Fibroblast of pulmonary artery (primary cell): ENCODE measurements around the gene ATXN1.

Experiments
- DNase-seq: peaks from one replicate; pipeline ENCODE4 v3.0.0-alpha.2; 2010; ENCODE audit warnings: low read depth
- H3K4me3 ChIP-seq: replicated peaks from 2 replicates; pipeline ENCODE4 v1.5.1; 2011; ENCODE audit warnings: low read depth, mild to moderate bottlenecking, control low read depth, low read length, moderate library complexity
- TF ChIP-seq, protein P1 (sequence below): IDR thresholded peaks from 2 replicates; pipeline ENCODE4 v1.5.1; 2011; ENCODE audit warnings: mild to moderate bottlenecking, control low read depth, low read length, inconsistent platforms; ENCODE audit errors: missing control alignments

The ATXN1 gene

DNA sequence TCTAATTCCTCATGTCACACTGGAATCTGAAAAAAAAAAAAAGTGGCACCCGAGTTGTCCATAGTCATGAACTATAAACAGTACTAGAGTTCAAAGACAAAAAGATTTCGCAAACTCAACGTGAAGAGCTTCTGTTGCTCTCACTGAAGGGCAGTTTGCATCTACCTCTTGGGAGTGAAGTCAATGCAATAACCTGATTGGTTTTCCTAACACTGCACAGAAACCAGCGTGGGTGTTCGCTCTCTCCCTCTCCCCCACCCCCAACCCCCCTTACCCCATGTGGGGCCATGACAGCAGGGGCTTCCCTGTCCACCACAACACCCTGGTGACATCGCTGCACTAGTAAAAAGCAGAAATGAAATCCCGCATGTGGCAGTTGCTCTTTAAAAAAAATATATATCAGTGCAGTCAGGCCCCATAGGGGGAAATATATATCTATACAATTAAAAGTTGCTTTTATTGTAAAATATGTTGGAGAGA, 456.0 kb downstream of the ATXN1 start:
- DNase-seq = no peak
- TF ChIP-seq, protein P1, sequence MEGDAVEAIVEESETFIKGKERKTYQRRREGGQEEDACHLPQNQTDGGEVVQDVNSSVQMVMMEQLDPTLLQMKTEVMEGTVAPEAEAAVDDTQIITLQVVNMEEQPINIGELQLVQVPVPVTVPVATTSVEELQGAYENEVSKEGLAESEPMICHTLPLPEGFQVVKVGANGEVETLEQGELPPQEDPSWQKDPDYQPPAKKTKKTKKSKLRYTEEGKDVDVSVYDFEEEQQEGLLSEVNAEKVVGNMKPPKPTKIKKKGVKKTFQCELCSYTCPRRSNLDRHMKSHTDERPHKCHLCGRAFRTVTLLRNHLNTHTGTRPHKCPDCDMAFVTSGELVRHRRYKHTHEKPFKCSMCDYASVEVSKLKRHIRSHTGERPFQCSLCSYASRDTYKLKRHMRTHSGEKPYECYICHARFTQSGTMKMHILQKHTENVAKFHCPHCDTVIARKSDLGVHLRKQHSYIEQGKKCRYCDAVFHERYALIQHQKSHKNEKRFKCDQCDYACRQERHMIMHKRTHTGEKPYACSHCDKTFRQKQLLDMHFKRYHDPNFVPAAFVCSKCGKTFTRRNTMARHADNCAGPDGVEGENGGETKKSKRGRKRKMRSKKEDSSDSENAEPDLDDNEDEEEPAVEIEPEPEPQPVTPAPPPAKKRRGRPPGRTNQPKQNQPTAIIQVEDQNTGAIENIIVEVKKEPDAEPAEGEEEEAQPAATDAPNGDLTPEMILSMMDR = no peak
- no peak overlapping the region for H3K4me3 ChIP-seq

DNA sequence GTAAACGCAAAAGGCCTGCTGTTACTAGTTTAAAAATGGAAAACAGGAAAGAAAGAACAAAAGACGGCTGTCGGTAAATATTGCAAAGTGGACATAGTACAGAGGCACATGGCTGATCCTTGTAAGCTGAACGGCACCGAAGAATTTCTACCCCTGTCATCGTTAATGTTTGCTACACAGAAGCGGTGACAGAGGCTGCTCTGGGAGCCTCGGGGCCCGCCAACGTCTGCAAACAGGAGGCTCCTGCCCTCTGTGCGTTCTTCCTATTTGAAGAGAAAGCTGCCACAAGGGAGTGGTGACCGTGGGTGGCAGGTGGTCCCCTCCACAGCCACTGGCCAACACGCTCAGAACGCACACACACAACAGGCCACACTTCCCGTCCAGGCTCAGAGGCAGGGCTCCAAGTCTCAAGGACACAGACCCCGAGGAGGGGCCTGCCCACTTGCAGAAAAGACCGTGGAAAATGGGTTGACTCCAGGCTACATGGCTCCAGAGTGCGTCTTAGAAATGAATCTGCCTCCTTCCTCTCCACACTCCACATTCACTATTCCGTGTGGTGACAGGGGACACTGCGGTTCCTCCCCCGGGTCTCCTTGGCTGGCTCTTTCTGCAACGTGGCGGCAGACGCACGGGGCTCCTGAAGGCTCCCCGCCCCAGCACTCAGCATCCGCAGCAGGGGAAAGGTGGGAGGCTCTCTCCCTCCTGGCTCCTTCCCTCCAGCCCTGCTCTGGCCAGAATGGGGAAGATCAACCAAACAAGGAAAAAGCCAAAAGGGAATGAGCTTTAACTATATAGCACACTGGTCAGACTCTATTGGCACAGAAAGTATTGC, 458.3 kb downstream of the ATXN1 start:
- H3K4me3 ChIP-seq = no peak overlapping the region
- TF ChIP-seq, protein P1 = no peak
- no peak for DNase-seq

DNA sequence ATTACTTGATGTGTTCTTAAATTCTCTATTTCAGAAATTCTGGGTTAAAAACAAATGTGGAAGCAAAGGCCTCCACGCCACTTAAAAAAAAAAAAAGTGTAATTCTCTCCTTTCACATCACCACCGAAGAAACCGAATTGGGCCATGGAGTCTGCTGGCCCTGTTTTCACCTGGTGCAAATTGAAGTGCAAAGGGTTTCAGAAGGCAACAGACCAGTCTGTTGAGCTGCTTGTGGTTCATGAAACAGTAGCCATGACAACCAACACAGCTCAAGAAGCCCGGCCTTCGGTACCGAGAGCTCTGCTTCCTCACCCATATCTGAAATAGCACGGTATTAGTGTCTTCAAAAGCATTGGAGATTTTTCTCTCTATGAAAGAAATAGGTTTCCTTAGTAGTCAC, 459.7 kb downstream of the ATXN1 start:
- DNase-seq = no peak
- TF ChIP-seq, protein P1 = no peak
- no peak overlapping the region for H3K4me3 ChIP-seq

DNA sequence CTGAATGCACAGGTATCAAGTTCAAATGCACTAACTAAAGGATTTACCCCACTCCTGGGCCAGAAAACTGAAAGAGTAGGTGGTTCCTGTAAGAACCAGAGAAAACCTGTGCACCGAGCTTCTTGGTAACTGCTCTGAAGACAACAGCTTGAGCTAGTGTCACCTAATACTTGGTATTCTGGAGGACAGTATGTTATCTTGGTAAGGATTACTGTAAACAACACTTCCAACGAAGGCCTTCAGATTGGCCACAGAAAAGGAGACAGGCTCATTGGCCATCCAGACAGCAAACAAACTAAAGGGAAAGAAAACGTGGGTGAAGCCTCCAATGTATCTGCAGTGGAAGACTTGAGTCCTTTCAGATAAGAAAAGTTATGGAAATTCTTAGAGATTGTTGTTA, 461.4 kb downstream of the ATXN1 start:
- no peak for DNase-seq
- H3K4me3 ChIP-seq = no peak overlapping the region
- TF ChIP-seq, protein P1 = no peak

DNA sequence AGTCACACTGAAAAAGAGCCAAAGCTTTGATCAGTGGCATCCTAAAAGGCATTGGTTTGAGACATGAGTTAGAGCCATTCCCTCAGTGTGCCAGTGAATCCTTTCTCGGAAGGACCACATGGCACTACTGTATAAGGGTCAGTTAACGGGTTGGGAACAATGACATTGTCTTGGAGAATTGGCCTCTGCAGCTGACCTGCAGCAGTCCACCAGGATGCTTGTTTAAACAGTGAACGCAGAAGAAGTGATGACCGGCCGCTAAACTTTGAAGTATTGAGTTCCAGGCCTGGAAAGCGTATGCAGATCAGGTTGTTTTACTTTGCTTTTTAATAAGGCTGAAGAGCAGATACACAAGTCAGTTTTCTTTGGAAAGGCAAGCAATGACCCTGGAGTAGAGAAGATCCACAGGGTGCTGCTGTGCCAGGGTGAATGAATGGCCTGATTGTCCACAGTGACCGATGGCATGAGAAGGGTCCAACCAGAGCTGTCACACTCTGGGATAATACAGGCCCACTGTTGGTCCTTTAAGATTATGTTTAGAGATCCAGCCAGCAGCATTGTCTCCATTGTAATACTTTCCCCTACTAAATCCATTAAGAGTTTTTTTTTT, 465.1 kb downstream of the ATXN1 start:
- no peak overlapping the region for H3K4me3 ChIP-seq
- DNase-seq = no peak
- TF ChIP-seq, protein P1 = no peak

GRCh38 chr6:16295471-16295870, 465.8 kb downstream of the ATXN1 start:
- TF ChIP-seq, protein P1 = no peak
- DNase-seq = no peak
- no peak overlapping the region for H3K4me3 ChIP-seq
